ENCODE measurements around the gene CAPN2.
"Not testable (repeated sequence)": the region's sequence is repeated elsewhere in the genome, so short reads cannot be mapped to it uniquely, and the experiment has no call there.

CAPN2 gene

GRCh38 chr1:223794136-223794880 lies 82.0 kb downstream of the CAPN2 start:
- TF ChIP-seq CTCF (conservative IDR thresholded peaks at IDR 0.05; ENCODE audit: low read length): no peak
- no peak overlapping the region for H3K4me3 ChIP-seq (ENCODE audit: low read length)
- DNase-seq (ENCODE audit: low read depth): no peak

GRCh38 chr1:223796210-223796609 lies 83.9 kb downstream of the CAPN2 start:
- no peak overlapping the region for H3K4me3 ChIP-seq (ENCODE audit: low read length)
- DNase-seq (ENCODE audit: low read depth): no peak
- TF ChIP-seq CTCF (conservative IDR thresholded peaks at IDR 0.05; ENCODE audit: low read length): no peak

GRCh38 chr1:223802032-223802431 lies 89.7 kb downstream of the CAPN2 start:
- no peak overlapping the region for H3K4me3 ChIP-seq (ENCODE audit: low read length)
- TF ChIP-seq CTCF (conservative IDR thresholded peaks at IDR 0.05; ENCODE audit: low read length): no peak
- DNase-seq (ENCODE audit: low read depth): no peak

GRCh38 chr1:223802602-223803001 lies 90.3 kb downstream of the CAPN2 start:
- H3K4me3 ChIP-seq (ENCODE audit: low read length): no peak overlapping the region
- DNase-seq (ENCODE audit: low read depth): no peak
- no peak for TF ChIP-seq CTCF (conservative IDR thresholded peaks at IDR 0.05; ENCODE audit: low read length)

- TF ChIP-seq CTCF (conservative IDR thresholded peaks at IDR 0.05; ENCODE audit: low read length): no peak
- H3K4me3 ChIP-seq (ENCODE audit: low read length): no peak overlapping the region
- no peak for DNase-seq (ENCODE audit: low read depth)
Observed at GRCh38 chr1:223803211-223803610, 90.9 kb downstream of the CAPN2 start.

GRCh38 chr1:223809905-223810304 lies 97.6 kb downstream of the CAPN2 start:
- H3K4me3 ChIP-seq (ENCODE audit: low read length); DNase-seq (ENCODE audit: low read depth): not testable (repeated sequence)

- no peak for TF ChIP-seq CTCF (conservative IDR thresholded peaks at IDR 0.05; ENCODE audit: low read length)
- no peak for DNase-seq (ENCODE audit: low read depth)
- H3K4me3 ChIP-seq (ENCODE audit: low read length): no peak overlapping the region
Observed at GRCh38 chr1:223810586-223810985, 98.2 kb downstream of the CAPN2 start.
